Measurements from ENCODE around the gene WWC2. TPM values are rescaled to one million over a fixed set of nuclear protein-coding genes. Genes with fewer than 3 reads are reported as not detected.
A peak's percentile ranks its signal among the peaks of the same experiment; 100 is the strongest.

Gene WWC2
- total and polyA plus RNA-seq, 2 donors (not counting 3 experiments of a cell fraction or from before 2014, with no cell fraction given) = 12.9 to 52.2 TPM

GRCh38 chr4:183327827-183328226 is 228.8 kb downstream of the WWC2 start:
- Histone ChIP-seq H3K4me3 (replicated peaks in 1 of 3; ENCODE audit: insufficient read depth in 1 of 3, low read depth in 1 of 3, low read length in 3 of 3) (no peak overlapping the region), H3K9me3 (replicated peaks; ENCODE audit: control insufficient read depth, insufficient read depth, low read length) (no peaks in the 10 kb centered on the region), H3K36me3 (ENCODE audit: control insufficient read depth in 2 of 2, extremely low read depth in 1 of 2, insufficient read depth in 2 of 2, low read length in 2 of 2) (no peaks in the 10 kb centered on the region), H3K9ac (replicated peaks; ENCODE audit: extremely low read depth, insufficient read depth, low read length) (no peak overlapping the region), H3K27ac (ENCODE audit: insufficient read depth, low read depth, low read length) (no peak overlapping the region), H2AFZ (ENCODE audit: low read depth, low read length) (no peak overlapping the region), H3K79me2 (ENCODE audit: control insufficient read depth, insufficient read depth, low read length) (no peaks in the 10 kb centered on the region), H3K27me3 (ENCODE audit: control insufficient read depth in 2 of 2, insufficient read depth in 2 of 2, low read length in 2 of 2) (no peaks in the 10 kb centered on the region), H3K4me2 (ENCODE audit: insufficient read depth, low read length) (no peak overlapping the region), H4K20me1 (replicated peaks; ENCODE audit: control insufficient read depth, extremely low read depth, insufficient read depth, low read length) (no peaks in the 10 kb centered on the region), H3K4me1 (ENCODE audit: control insufficient read depth, extremely low read depth, insufficient read depth, low read length) (peaks cover 6% of the 10 kb centered on the region), H3K9me1 (replicated peaks; ENCODE audit: control insufficient read depth, extremely low read depth, insufficient read depth, low read length) (no peaks in the 10 kb centered on the region)
- DNase-seq (ENCODE audit: low read depth, low spot score) (no peak), FAIRE-seq (no peak)
- no TSS peak for BruUV-seq (replicated peaks)
- TF ChIP-seq POLR2A (IDR thresholded peaks at IDR 0.05; ENCODE audit: low read depth, low read length) = no peak
- dilution Hi-C loops (cut with MboI; ENCODE audit: extremely low pct_ligation_motif_present, low sequenced_read_pairs) = no loop called here
- CTCF ChIA-PET = interaction anchor here (0.9 to 1.4 kb wide), 2 partner anchors 19 to 27 kb away, joined by 3 read pairs; no protein-coding TSS in a partner anchor
- POLR2A ChIA-PET = no interaction called here
- intact Hi-C loops (cut with micrococcal nuclease) = no loop called here

GRCh38 chr4:183328832-183329231 is 229.8 kb downstream of the WWC2 start:
- H3K79me2 ChIP-seq (ENCODE audit: control insufficient read depth, insufficient read depth, low read length) = no peaks in the 10 kb centered on the region
- FAIRE-seq (no peak), DNase-seq (ENCODE audit: low read depth, low spot score) (peak; percentile 37)
- ChIA-PET POLR2A (no interaction called here), CTCF (interaction anchor here (1.2 kb wide), 1 partner anchor 69 kb away, joined by 4 read pairs; no protein-coding TSS in a partner anchor)
- no peaks in the 10 kb centered on the region for H4K20me1 ChIP-seq (replicated peaks; ENCODE audit: control insufficient read depth, extremely low read depth, insufficient read depth, low read length)
- H2AFZ ChIP-seq (ENCODE audit: low read depth, low read length) = peak overlapping the region; percentile 26
- H3K4me2 ChIP-seq (ENCODE audit: insufficient read depth, low read length) = no peak overlapping the region
- peaks cover 8% of the 10 kb centered on the region for H3K4me1 ChIP-seq (ENCODE audit: control insufficient read depth, extremely low read depth, insufficient read depth, low read length)
- intact Hi-C loops (cut with micrococcal nuclease) = no loop called here
- dilution Hi-C loops (cut with MboI; ENCODE audit: extremely low pct_ligation_motif_present, low sequenced_read_pairs) = no loop called here
- H3K4me3 ChIP-seq (replicated peaks in 1 of 3; ENCODE audit: insufficient read depth in 1 of 3, low read depth in 1 of 3, low read length in 3 of 3) = no peak overlapping the region
- no peak overlapping the region for H3K9ac ChIP-seq (replicated peaks; ENCODE audit: extremely low read depth, insufficient read depth, low read length)
- TF ChIP-seq GATA2 (IDR thresholded peaks at IDR 0.05; ENCODE audit: insufficient read depth, insufficient read length, low read depth, low read length) = no peak
- H3K27ac ChIP-seq (ENCODE audit: insufficient read depth, low read depth, low read length) = no peak overlapping the region
- no peaks in the 10 kb centered on the region for H3K36me3 ChIP-seq (ENCODE audit: control insufficient read depth in 2 of 2, extremely low read depth in 1 of 2, insufficient read depth in 2 of 2, low read length in 2 of 2)
- no TSS peak for BruUV-seq (replicated peaks)
- H3K9me3 ChIP-seq (replicated peaks; ENCODE audit: control insufficient read depth, insufficient read depth, low read length) = no peaks in the 10 kb centered on the region
- no peaks in the 10 kb centered on the region for H3K27me3 ChIP-seq (ENCODE audit: control insufficient read depth in 2 of 2, insufficient read depth in 2 of 2, low read length in 2 of 2)
- no peaks in the 10 kb centered on the region for H3K9me1 ChIP-seq (replicated peaks; ENCODE audit: control insufficient read depth, extremely low read depth, insufficient read depth, low read length)

Measured in endothelial cell of umbilical vein (primary cell).